HG03064 (cell line): Measurements from ENCODE around the gene OXCT2.
"Not testable (repeated sequence)": the region's sequence is repeated elsewhere in the genome, so short reads cannot be mapped to it uniquely, and the experiment has no call there.

Experiments used
- ATAC-seq: cut with Tn5 transposase; IDR thresholded peaks from one replicate; pipeline ENCODE4 v1.9.1; 2021; ENCODE audit warnings: low read depth; ENCODE audit not compliant: unreplicated experiment

OXCT2 gene

DNA sequence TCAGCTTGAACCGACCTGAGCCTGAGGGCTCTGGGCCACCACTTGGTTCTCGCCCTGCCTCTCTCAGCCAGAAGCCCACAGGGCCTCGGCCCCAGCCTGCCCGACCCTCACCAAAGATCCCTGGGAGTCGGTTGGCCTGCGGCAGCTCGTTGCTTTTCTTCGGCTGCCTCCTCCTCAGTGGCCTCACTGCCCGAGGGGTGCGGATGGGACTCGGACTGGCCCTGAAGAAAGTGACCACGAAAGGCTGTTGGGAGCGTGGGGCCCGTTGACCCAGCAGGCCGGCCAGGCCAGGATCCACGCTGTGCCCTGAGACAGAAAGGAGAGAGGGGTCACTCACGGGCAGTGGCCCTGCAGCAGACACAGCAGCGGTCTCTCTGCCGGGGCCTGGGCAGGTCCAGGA lies 6.6 kb downstream of the OXCT2 start:
- ATAC-seq: not testable (repeated sequence)

GRCh38 chr1:39763619-39764374 lies 7.4 kb downstream of the OXCT2 start:
- not testable (repeated sequence) for ATAC-seq

DNA sequence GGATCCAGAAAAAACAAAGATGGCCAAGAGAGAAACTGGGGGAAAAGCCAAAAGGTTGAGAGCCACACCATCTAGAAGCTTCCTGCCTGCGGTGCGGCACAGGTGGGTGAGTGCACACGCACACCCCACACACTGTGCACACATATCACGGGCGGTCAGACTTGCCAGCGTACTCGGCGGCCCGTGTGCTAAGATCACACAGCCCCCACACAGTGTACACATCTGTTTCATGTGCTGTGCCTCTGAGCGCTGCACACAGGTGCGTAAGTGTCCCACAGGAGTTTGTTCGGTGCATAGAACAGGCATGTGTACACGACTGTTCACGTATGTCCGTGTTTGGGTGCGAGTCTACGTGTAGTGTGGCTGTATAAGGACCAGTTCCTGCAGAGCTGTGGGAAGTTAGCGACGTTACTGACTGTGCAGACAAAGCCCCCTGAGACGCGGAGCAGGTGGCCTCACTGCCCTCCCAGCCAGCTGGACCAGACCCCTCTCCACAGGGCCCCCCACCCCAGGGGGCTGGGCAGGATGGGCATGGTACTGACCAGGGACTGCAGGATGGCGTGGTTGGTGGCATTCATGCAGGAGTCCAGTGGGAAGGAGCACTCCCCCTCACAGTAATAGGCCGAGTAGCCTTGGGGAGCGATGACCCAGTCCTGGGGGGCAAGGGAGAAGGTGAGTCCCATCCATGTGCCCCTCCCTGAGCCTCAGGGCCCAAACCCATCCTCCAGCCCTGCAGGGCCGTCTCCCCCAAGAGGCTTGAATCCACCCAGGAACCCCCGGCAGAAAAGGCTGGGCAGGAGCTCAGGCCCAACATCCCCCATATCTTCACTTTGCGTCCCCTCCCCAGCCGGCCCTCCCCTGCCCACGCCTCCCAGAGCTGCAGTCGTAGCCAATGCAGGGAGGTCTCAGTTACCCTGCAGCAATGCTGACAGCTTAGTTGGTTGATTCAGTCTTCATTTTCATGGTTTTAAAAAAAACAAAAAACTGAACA lies 8.3 kb downstream of the OXCT2 start:
- no peak for ATAC-seq

- no peak for ATAC-seq
Observed at GRCh38 chr1:39761557-39762260, 9.4 kb downstream of the OXCT2 start.

DNA sequence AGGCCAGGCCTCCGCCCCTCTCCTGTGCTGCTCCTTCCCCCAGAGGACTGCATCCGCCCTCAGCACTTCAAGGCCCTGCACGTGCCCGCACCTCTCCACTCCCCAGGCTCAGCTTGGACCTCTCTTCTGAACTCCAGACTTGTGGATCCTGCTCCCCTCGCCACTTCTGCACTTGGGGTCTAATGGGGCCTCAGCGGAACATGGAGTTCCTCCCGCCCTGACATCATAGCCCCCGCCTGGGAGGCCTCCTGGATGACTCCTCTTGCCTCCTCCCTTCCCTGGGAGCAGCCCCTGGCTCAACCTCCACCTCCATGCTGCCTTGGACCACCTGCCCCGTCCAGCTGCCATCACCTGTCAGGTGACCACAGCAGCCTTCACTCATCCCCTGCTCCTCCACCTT lies 10.1 kb downstream of the OXCT2 start:
- ATAC-seq: no peak

GRCh38 chr1:39760074-39761008 lies 10.8 kb downstream of the OXCT2 start:
- no peak for ATAC-seq

DNA sequence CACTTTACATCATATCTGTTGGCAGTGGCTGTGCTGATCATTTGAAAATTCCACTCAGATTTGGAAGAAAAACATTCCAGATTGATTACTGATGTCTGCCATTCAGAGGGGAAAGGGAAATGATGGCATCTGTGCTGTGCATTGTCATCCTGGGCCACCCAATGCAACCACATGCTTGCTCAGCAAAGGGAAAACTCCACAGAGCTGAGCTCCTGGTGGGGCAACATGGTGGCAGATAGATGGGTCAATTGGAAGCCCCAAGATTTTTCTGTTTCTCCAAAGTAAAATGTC lies 11.8 kb downstream of the OXCT2 start:
- ATAC-seq: no peak

DNA sequence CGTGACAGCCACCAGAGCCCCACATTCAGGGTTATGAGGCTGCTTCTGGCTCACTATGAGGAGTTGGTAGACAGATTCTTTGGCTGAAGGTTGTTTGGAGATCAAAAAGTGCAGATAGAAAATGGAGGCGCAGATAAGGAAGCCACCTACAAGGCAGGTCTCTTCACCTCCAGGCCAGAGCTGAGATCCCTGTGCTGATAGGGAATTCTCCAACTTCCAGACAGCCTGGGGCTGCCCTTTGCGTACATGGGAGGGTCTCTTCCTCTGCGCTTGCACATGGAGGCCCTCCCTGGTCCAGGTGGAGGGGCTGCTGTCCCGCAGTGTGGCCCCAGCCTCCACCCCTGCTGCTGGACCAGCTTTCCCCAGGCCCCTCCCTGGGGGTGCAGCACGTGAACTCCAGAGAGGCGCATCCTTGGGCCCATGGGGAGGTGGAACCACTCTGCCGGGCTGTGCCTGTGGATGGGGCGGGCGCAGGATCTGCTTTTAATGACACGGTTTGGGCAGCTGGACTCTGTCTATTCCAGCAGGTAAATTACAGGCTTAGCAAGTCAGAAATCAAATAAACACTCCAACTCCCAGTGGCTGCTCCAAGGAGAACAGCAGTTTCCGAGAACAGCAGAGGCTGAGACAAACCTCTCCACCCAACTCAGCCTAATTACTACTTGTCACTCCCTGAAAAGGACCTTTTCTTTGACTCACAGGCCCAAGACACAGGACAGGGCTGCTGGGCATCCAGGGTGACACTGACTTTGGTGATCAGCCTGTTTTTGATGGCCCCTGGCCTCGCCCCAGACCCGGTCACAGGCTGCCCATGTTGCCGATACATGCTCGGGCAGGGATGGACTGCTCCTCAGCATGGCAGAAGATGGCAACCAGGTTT lies 12.4 kb downstream of the OXCT2 start:
- ATAC-seq: no peak

DNA sequence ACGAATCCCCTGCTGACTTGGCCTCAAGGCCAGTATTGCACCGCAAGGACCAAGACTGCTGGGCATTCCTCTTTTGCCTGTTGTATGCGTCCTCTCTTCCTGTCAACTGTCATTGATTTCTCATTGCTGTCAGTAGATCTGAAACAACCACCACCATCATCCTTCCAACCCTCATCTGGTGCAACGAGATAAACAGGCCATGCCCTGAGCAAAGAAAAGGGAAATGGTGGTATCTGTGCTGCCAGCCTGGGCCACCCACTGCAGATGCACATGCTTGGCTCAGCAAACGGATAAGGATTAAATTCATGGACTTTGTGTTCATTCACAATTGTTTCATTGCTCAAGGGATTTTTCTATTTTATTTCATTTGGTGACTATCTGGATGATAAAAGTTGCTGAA lies 13.6 kb downstream of the OXCT2 start:
- ATAC-seq: no peak

GRCh38 chr1:39755965-39756659 lies 15.0 kb downstream of the OXCT2 start:
- ATAC-seq: no peak

GRCh38 chr1:39754906-39755504 lies 16.1 kb downstream of the OXCT2 start:
- no peak for ATAC-seq

DNA sequence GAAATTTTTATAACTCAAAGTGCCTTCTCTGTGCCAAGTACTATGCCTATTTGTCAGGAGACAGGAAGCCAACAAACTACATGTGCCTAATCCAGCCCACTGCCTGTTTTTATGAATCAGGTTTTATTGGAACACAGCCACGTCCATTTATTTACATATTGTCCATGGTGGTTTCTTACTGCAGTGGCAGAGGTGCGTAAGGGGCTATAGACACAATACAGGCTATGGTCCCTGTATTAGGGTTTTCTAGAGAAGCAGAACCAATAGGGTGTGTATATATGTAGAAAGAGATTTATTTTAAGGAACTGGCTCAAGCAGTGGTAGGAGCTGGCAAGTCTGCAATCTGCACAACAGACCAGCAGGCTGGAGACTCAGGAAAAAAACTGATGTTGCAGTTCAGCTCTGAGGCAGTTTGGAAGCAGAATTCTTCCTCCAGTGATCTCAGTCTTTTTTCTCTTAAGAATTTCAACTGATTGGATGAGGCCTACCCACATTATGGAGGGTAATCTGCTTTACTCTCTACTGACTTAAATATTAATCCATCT lies 17.1 kb downstream of the OXCT2 start:
- ATAC-seq: no peak

GRCh38 chr1:39753132-39754025 lies 17.8 kb downstream of the OXCT2 start:
- no peak for ATAC-seq

GRCh38 chr1:39752703-39753102 lies 18.4 kb downstream of the OXCT2 start:
- ATAC-seq: no peak

DNA sequence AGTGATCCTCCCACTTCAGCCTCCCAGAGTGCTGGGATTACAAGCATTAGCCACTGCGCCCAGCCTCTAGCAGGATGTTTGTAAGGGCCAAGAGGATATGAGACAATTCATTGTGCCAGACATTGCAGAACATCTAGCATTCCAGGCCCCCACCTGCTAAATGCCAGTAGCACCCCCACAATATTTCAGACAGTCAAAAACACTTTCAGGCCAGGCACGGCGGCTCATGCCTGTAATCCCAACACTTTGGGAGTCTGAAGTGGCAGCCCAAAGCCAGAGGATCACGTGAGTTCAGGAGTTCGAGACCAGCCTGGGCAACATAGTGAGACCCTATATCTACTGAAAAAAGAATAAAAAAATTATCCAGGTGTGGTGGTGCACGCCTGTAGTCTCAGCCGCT lies 19.6 kb downstream of the OXCT2 start:
- no peak for ATAC-seq

DNA sequence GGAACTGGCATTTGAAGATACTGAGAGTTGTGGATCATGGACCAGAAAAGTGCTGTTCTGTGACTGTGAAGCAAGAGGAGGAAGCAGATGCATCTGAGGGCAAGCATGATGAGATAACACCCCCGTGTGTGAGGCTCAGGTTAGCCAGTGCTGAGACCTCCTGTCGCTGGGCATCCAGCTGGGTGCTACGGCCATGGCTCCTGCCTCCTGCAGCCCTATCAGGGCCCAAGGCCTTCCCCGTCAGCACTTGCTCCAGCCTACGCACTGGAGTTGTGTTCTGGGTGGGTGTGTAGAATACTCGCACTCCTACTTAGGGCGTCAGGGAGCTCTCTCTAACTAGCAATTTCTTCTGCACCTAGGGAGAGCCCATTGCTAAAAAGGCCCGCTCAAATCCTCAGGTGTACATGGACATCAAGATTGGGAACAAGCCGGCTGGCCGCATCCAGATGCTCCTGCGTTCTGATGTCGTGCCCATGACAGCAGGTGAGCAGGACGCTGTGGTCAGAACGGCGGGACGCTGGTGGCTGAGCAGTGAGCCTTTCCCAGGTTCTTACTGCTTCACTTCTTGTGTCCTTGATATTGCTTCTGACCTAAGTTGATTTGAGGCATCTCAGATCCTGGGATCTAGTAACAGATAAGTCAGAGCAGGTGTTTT lies 26.0 kb downstream of the OXCT2 start:
- ATAC-seq: no peak
